ENCODE results near the gene NOP53. TPM values are rescaled to one million over a fixed set of nuclear protein-coding genes. Genes with fewer than 3 reads are reported as not detected.

NOP53 gene
- total and polyA plus RNA-seq, 9 of the 15 experiments (the other 6 are each of a cell fraction or from before 2014, with no cell fraction given): 6.5 to 274 (median 145) TPM

GRCh38 chr19:47794526-47794925 lies 49.2 kb downstream of the NOP53 start (continued):
- TF ChIP-seq FOS (IDR thresholded peaks at IDR 0.05; ENCODE audit: extremely low read depth, insufficient read length): no peak
- TF ChIP-seq KLF13 (tag; IDR thresholded peaks at IDR 0.05; ENCODE audit: borderline replicate concordance, low read depth): no peak
- TF ChIP-seq SOX6 (IDR thresholded peaks at IDR 0.05): no peak
- TF ChIP-seq ZBTB11 (CRISPR knock-in tag; IDR thresholded peaks at IDR 0.05): no peak
- no peak for TF ChIP-seq RFX7 (CRISPR knock-in tag; IDR thresholded peaks at IDR 0.05)
- TF ChIP-seq ZNF398 (CRISPR knock-in tag; IDR thresholded peaks at IDR 0.05): no peak
- no peak for TF ChIP-seq JUN (IDR thresholded peaks at IDR 0.05; ENCODE audit: borderline replicate concordance, low read depth, low read length)
- TF ChIP-seq JUN (CRISPR knock-in tag; IDR thresholded peaks at IDR 0.05; ENCODE audit: borderline replicate concordance): no peak
- TF ChIP-seq SMAD2 (IDR thresholded peaks at IDR 0.05; ENCODE audit: low read depth, low read length): no peak
- no peak for TF ChIP-seq NRF1 (conservative IDR thresholded peaks at IDR 0.05 in 1 of 2, IDR thresholded peaks at IDR 0.05 in 1 of 2)
- TF ChIP-seq NFIC (IDR thresholded peaks at IDR 0.05): no peak
- TF ChIP-seq ZNF644 (tag; IDR thresholded peaks at IDR 0.05; ENCODE audit: low read depth): no peak
- no peak for TF ChIP-seq NFYB (IDR thresholded peaks at IDR 0.05; ENCODE audit: extremely low read depth, insufficient read length)
- peak; percentile 80; the same call in 1 of the 2 replicates for TF ChIP-seq ZBTB33 (CRISPR knock-in tag; IDR thresholded peaks at IDR 0.05)
- TF ChIP-seq PTTG1 (tag; IDR thresholded peaks at IDR 0.05; ENCODE audit: low read depth): no peak
- no peak for TF ChIP-seq RBBP5 (IDR thresholded peaks at IDR 0.05; ENCODE audit: borderline replicate concordance, insufficient read depth, low read length, poor library complexity, severe bottlenecking)
- TF ChIP-seq ZNF24 (IDR thresholded peaks at IDR 0.05): no peak
- no peak for TF ChIP-seq ZZZ3 (IDR thresholded peaks at IDR 0.05)
- no peak for TF ChIP-seq NCOR1 (IDR thresholded peaks at IDR 0.05)
- no peak for TF ChIP-seq ZKSCAN8 (CRISPR knock-in tag; IDR thresholded peaks at IDR 0.05)
- TF ChIP-seq PHF8 (IDR thresholded peaks at IDR 0.05; ENCODE audit: borderline replicate concordance, low read length): no peak
- TF ChIP-seq RCOR1 (IDR thresholded peaks at IDR 0.05; ENCODE audit: borderline replicate concordance in 1 of 2, low read depth in 2 of 2, low read length in 2 of 2): 0 out of 4 replicates have a peak, but pooled peaks of 1 of the 2 experiments have one; percentile 18
- TF ChIP-seq ZFP36 (IDR thresholded peaks at IDR 0.05; ENCODE audit: low read depth, low read length, partially characterized antibody): no peak
